ENCODE measurements around the gene FSTL1.

Gene FSTL1

GRCh38 chr3:120450600-120451271 lies at the start of gene FSTL1:
Gene FSTL1 (minus strand): TSS chr3:120450992. CDS start chr3:120450746, 246 bp downstream.
- peaks cover 32% of the 10 kb centered on the region for H3K4me1 ChIP-seq (ENCODE audit: control insufficient read depth, insufficient read depth, low read length)
- H3K27me3 ChIP-seq (ENCODE audit: control insufficient read depth, insufficient read depth, low read length): peaks cover 8% of the 10 kb centered on the region
- H3K9me3 ChIP-seq (ENCODE audit: control insufficient read depth, insufficient read depth, low read length): no peaks in the 10 kb centered on the region
- peaks cover 6% of the 10 kb centered on the region for H3K36me3 ChIP-seq (ENCODE audit: control insufficient read depth, insufficient read depth, low read length)
- peak within 1 kb of the TSS; percentile 75 for H3K4me3 ChIP-seq (ENCODE audit: low read depth, low read length)
- H3K9ac ChIP-seq (ENCODE audit: low read depth, low read length): peak within 1 kb of the TSS; percentile 87

- H3K9ac ChIP-seq (ENCODE audit: low read depth, low read length): no peak overlapping the region
Measured at GRCh38 chr3:120498556-120499346, 48.0 kb upstream of the FSTL1 start.

GRCh38 chr3:120497818-120498217 lies 47.0 kb upstream of the FSTL1 start:
- Histone ChIP-seq H3K9ac (ENCODE audit: low read depth, low read length) (no peak overlapping the region), H3K9me3 (ENCODE audit: control insufficient read depth, insufficient read depth, low read length) (peaks cover 9% of the 10 kb centered on the region), H3K4me1 (ENCODE audit: control insufficient read depth, insufficient read depth, low read length) (peaks cover 22% of the 10 kb centered on the region), H3K27me3 (ENCODE audit: control insufficient read depth, insufficient read depth, low read length) (no peaks in the 10 kb centered on the region), H3K4me3 (ENCODE audit: low read depth, low read length) (no peak overlapping the region), H3K36me3 (ENCODE audit: control insufficient read depth, insufficient read depth, low read length) (no peaks in the 10 kb centered on the region)

More at GRCh38 chr3:120498556-120499346, 48.0 kb upstream of the FSTL1 start:
- Histone ChIP-seq H3K4me1 (ENCODE audit: control insufficient read depth, insufficient read depth, low read length) (peaks cover 30% of the 10 kb centered on the region), H3K4me3 (ENCODE audit: low read depth, low read length) (no peak overlapping the region), H3K27me3 (ENCODE audit: control insufficient read depth, insufficient read depth, low read length) (no peaks in the 10 kb centered on the region), H3K9me3 (ENCODE audit: control insufficient read depth, insufficient read depth, low read length) (peaks cover 9% of the 10 kb centered on the region), H3K36me3 (ENCODE audit: control insufficient read depth, insufficient read depth, low read length) (no peaks in the 10 kb centered on the region)

- Histone ChIP-seq H3K4me3 (ENCODE audit: low read depth, low read length) (no peak overlapping the region), H3K4me1 (ENCODE audit: control insufficient read depth, insufficient read depth, low read length) (peaks cover 22% of the 10 kb centered on the region), H3K9me3 (ENCODE audit: control insufficient read depth, insufficient read depth, low read length) (peaks cover 9% of the 10 kb centered on the region), H3K36me3 (ENCODE audit: control insufficient read depth, insufficient read depth, low read length) (no peaks in the 10 kb centered on the region), H3K9ac (ENCODE audit: low read depth, low read length) (no peak overlapping the region), H3K27me3 (ENCODE audit: control insufficient read depth, insufficient read depth, low read length) (no peaks in the 10 kb centered on the region)
Measured at GRCh38 chr3:120497336-120497735, 46.5 kb upstream of the FSTL1 start.

- no peak overlapping the region for H3K9ac ChIP-seq (ENCODE audit: low read depth, low read length)
- H3K4me3 ChIP-seq (ENCODE audit: low read depth, low read length): no peak overlapping the region
- H3K36me3 ChIP-seq (ENCODE audit: control insufficient read depth, insufficient read depth, low read length): no peaks in the 10 kb centered on the region
- H3K9me3 ChIP-seq (ENCODE audit: control insufficient read depth, insufficient read depth, low read length): peaks cover 9% of the 10 kb centered on the region
- no peaks in the 10 kb centered on the region for H3K27me3 ChIP-seq (ENCODE audit: control insufficient read depth, insufficient read depth, low read length)
- peaks cover 22% of the 10 kb centered on the region for H3K4me1 ChIP-seq (ENCODE audit: control insufficient read depth, insufficient read depth, low read length)
Measured at GRCh38 chr3:120496278-120497002, 45.6 kb upstream of the FSTL1 start.

- Histone ChIP-seq H3K4me1 (ENCODE audit: control insufficient read depth, insufficient read depth, low read length) (peaks cover 22% of the 10 kb centered on the region), H3K9ac (ENCODE audit: low read depth, low read length) (no peak overlapping the region), H3K36me3 (ENCODE audit: control insufficient read depth, insufficient read depth, low read length) (no peaks in the 10 kb centered on the region), H3K9me3 (ENCODE audit: control insufficient read depth, insufficient read depth, low read length) (peaks cover 9% of the 10 kb centered on the region), H3K4me3 (ENCODE audit: low read depth, low read length) (no peak overlapping the region), H3K27me3 (ENCODE audit: control insufficient read depth, insufficient read depth, low read length) (no peaks in the 10 kb centered on the region)
Measured at GRCh38 chr3:120495809-120496208, 45.0 kb upstream of the FSTL1 start.

GRCh38 chr3:120492103-120492502 lies 41.3 kb upstream of the FSTL1 start:
- H3K9ac ChIP-seq (ENCODE audit: low read depth, low read length): no peak overlapping the region
- H3K4me1 ChIP-seq (ENCODE audit: control insufficient read depth, insufficient read depth, low read length): no peaks in the 10 kb centered on the region
- no peaks in the 10 kb centered on the region for H3K27me3 ChIP-seq (ENCODE audit: control insufficient read depth, insufficient read depth, low read length)
- peaks cover 9% of the 10 kb centered on the region for H3K9me3 ChIP-seq (ENCODE audit: control insufficient read depth, insufficient read depth, low read length)
- no peaks in the 10 kb centered on the region for H3K36me3 ChIP-seq (ENCODE audit: control insufficient read depth, insufficient read depth, low read length)
- no peak overlapping the region for H3K4me3 ChIP-seq (ENCODE audit: low read depth, low read length)

GRCh38 chr3:120489421-120489820 lies 38.6 kb upstream of the FSTL1 start:
- Histone ChIP-seq H3K9ac (ENCODE audit: low read depth, low read length) (no peak overlapping the region), H3K4me1 (ENCODE audit: control insufficient read depth, insufficient read depth, low read length) (no peaks in the 10 kb centered on the region), H3K9me3 (ENCODE audit: control insufficient read depth, insufficient read depth, low read length) (no peaks in the 10 kb centered on the region), H3K4me3 (ENCODE audit: low read depth, low read length) (no peak overlapping the region), H3K27me3 (ENCODE audit: control insufficient read depth, insufficient read depth, low read length) (no peaks in the 10 kb centered on the region), H3K36me3 (ENCODE audit: control insufficient read depth, insufficient read depth, low read length) (no peaks in the 10 kb centered on the region)

GRCh38 chr3:120488296-120488695 lies 37.5 kb upstream of the FSTL1 start:
- no peaks in the 10 kb centered on the region for H3K36me3 ChIP-seq (ENCODE audit: control insufficient read depth, insufficient read depth, low read length)
- H3K9me3 ChIP-seq (ENCODE audit: control insufficient read depth, insufficient read depth, low read length): no peaks in the 10 kb centered on the region
- no peaks in the 10 kb centered on the region for H3K4me1 ChIP-seq (ENCODE audit: control insufficient read depth, insufficient read depth, low read length)
- no peak overlapping the region for H3K4me3 ChIP-seq (ENCODE audit: low read depth, low read length)
- H3K9ac ChIP-seq (ENCODE audit: low read depth, low read length): no peak overlapping the region
- H3K27me3 ChIP-seq (ENCODE audit: control insufficient read depth, insufficient read depth, low read length): no peaks in the 10 kb centered on the region

GRCh38 chr3:120487191-120487650 lies 36.4 kb upstream of the FSTL1 start:
- Histone ChIP-seq H3K4me3 (ENCODE audit: low read depth, low read length) (no peak overlapping the region), H3K9me3 (ENCODE audit: control insufficient read depth, insufficient read depth, low read length) (no peaks in the 10 kb centered on the region), H3K4me1 (ENCODE audit: control insufficient read depth, insufficient read depth, low read length) (no peaks in the 10 kb centered on the region), H3K27me3 (ENCODE audit: control insufficient read depth, insufficient read depth, low read length) (no peaks in the 10 kb centered on the region), H3K9ac (ENCODE audit: low read depth, low read length) (no peak overlapping the region), H3K36me3 (ENCODE audit: control insufficient read depth, insufficient read depth, low read length) (no peaks in the 10 kb centered on the region)

- Histone ChIP-seq H3K4me3 (ENCODE audit: low read depth, low read length) (no peak overlapping the region), H3K4me1 (ENCODE audit: control insufficient read depth, insufficient read depth, low read length) (no peaks in the 10 kb centered on the region), H3K9ac (ENCODE audit: low read depth, low read length) (no peak overlapping the region), H3K27me3 (ENCODE audit: control insufficient read depth, insufficient read depth, low read length) (no peaks in the 10 kb centered on the region), H3K9me3 (ENCODE audit: control insufficient read depth, insufficient read depth, low read length) (no peaks in the 10 kb centered on the region), H3K36me3 (ENCODE audit: control insufficient read depth, insufficient read depth, low read length) (no peaks in the 10 kb centered on the region)
Measured at GRCh38 chr3:120481081-120481480, 30.3 kb upstream of the FSTL1 start.

Data from iPS-15b (cell line).